A204.1 (cell line): ENCODE measurements around the gene C2CD4D.

Source experiments
- FAIRE-seq: peaks from 2 replicates; lab custom pipeline; 2012; peaks lifted over from hg19 to GRCh38; lab: Jason Lieb, UNC

Gene C2CD4D

DNA sequence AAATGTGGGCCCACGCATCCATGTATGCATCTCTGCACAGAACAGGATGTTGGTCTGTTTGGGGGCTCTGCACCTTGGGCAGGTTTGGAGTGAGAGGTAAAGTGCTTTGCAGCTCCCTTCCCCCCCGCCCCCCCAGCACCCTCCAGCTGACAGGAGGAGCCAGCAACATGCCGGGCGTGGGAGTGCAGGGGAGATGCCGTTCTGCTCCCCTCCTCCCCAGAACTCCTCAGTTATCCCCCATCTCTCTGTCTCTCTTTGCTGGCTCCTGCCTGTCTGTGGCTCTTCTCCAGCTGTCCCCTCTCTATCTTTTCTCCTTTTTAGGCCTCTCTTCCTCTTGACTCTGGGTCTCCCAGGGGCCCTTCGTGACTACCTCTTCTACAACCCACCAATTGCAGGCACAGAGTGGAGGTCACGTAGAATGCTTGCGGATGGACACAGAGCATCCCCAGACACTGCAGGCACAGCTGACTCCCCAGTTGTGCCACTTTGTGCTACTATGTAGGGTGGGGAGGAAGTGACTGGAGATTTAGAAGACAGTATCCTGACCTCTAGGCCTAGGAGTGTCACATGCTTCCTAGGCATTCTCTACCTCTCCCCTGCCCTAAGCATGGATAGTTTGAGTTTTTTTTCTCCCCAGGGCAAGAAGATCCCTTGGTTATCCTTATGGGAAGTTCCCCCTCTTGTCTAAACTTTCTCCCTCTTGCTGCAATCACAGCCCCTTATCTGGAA lies 6.3 kb downstream of the C2CD4D start:
- no peak for FAIRE-seq

GRCh38 chr1:151832318-151832980 lies 7.2 kb downstream of the C2CD4D start:
- no peak for FAIRE-seq

- no peak for FAIRE-seq
Measured at GRCh38 chr1:151831605-151832004, 8.0 kb downstream of the C2CD4D start, which contains the start of gene RORC. Gene RORC, minus strand, starts transcription at chr1:151831802. Its CDS starts 38 bp downstream, at chr1:151831764.

GRCh38 chr1:151831256-151831591 lies 8.4 kb downstream of the C2CD4D start:
- no peak for FAIRE-seq

GRCh38 chr1:151830055-151830454 lies 9.6 kb downstream of the C2CD4D start:
- FAIRE-seq, result no peak

DNA sequence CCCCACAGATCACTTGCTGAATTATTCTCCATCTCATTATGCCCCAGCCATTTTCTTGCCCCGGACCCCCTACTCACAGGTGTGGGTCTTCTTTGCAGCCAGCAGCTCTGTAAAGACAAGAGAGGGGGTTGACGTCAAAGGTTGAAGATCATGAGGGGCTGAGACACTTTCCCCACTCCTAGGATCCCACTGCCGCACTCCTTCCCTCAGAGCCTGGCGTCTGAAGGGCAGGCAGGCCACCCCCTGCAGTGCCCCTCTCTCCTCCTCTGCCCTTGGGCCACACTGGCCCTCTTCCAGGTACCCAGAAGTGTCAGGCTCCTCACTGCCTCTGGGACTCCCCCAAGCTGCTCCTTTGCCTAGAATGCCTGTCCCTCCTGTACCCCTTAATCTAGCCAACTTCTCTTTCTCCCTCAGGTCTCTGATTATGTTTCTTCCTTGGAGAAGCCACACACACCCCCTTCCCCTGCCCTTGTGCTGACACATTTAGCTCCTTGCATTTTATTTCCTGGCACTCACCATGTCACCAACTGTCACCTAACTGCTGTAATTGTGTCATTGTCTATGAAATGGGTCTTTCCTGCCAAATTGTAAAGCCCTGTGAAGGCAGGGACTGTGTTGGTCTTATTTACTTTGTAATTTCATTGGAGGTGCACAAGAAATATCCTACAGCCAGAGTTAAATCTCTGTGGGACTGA lies 10.1 kb downstream of the C2CD4D start:
- FAIRE-seq, result no peak

- FAIRE-seq, result no peak
Measured at GRCh38 chr1:151828921-151829320, 10.7 kb downstream of the C2CD4D start.

GRCh38 chr1:151827853-151828252 lies 11.8 kb downstream of the C2CD4D start:
- no peak for FAIRE-seq

DNA sequence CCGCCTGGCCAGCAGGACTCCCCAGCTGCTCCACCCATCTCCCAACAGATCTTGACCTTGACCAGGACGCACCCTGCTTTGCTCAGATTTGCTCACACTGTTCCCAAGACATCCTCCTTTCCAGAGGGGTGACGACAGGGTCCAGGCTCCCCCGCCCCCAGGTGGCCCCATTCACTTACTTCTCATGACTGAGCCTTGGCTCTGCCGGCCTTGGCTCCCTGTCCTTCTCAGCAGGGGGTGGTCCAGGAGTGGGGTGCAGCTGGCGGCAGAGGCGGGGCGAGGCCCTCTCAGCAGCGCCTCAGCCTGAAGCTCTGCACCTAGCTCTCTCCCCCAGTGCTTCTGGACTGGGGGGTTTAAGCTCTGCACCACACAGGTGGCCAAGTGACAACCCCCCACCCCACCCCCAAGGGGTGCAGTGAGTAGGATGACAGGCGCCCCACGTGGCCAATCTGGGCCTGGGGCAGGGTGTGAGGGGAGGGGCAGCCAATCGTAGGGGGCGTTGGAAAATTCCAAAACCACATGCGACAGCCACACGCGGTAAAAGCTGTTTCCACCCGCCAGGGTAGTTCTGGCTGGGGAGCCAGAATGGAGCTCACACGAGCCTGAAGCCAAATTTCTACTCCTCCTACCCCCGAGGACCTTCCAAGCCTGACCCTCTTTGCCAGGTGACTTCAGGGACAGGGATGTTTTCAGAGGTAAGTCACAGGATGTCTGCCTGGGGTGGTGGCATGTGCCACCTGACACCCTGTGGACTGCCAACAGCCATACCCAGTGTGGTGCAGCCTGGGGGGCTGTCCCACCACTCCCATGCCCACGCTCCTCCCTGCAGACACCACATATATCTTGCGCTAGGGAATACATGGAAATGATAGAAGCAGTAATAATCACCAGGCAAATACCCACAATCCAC lies 13.6 kb downstream of the C2CD4D start:
- FAIRE-seq, result no peak

GRCh38 chr1:151825204-151825603 lies 14.4 kb downstream of the C2CD4D start:
- FAIRE-seq, result no peak

- FAIRE-seq, result no peak
Measured at GRCh38 chr1:151823175-151823574, 16.4 kb downstream of the C2CD4D start.

DNA sequence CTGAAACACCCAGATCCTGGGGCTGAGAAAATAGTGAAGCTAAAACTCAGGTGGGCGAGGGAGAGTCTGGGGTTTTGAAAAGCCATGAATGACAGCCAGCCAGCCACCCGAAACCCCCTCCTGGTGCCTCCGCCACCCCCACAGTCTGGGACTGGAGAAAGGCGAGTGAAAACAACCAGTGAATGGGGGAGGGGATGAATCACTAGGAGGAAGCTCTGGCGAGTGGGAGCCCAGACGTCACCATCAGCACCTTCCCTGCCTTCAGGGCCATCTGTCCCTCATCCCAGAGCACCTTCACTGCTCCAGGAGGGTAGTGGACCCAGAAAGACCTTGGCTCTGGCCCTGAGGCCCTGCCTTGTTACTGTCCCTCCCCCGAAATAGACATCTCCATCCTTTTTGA lies 17.2 kb downstream of the C2CD4D start:
- FAIRE-seq, result no peak

DNA sequence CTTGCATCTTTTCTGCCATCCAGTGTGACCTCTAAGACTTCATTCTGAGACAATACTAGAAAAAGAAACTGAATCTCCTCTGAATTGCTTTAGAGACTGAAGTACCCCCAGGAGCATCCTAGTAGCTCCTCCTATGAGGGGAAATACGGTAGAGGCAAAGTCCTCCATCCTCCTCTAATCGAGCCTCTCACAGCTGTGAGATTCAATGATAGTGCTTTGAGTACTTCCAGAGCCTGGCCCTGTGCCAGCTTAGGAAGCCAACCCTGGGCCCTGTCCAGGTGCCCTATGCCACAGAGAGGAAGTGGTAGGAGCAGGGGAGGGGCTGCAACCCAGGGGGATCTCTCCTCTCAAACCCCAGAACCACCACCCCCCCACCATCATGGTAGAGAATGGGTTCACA lies 18.7 kb downstream of the C2CD4D start:
- FAIRE-seq, result no peak

DNA sequence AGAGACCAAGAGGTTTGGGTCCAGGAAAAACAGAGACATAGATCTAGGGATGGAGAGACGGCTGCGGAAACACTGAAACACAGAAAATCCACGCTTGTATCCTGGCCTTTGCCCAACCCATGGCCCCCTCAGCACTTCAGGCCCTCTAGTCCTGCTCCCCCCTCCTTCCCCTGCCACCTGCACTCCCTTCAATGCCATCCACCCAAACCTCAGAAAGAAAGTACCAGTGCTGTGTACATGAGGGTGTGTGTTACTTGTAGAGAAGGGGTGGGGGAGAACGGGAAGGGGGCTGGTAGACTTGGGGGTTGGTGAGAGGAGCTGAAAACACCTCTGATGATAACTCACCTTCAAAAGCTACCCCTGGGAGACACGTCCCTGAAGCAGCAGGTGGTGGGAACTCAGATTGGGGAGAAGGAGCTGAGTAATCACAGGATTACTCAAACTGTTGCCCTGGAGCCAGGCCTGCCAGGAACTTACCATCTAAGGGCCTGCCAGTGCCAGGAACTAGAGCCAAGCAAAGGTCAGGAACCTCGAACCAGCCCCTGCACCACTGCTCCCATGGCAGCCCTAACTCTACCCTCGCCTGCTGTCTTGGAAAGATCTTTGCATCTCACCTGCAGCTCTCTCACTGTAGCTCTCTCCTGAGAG lies 19.5 kb downstream of the C2CD4D start:
- no peak for FAIRE-seq

- no peak for FAIRE-seq
Measured at GRCh38 chr1:151819227-151819835, 20.3 kb downstream of the C2CD4D start.

GRCh38 chr1:151817353-151817730 lies 22.3 kb downstream of the C2CD4D start:
- no peak for FAIRE-seq

DNA sequence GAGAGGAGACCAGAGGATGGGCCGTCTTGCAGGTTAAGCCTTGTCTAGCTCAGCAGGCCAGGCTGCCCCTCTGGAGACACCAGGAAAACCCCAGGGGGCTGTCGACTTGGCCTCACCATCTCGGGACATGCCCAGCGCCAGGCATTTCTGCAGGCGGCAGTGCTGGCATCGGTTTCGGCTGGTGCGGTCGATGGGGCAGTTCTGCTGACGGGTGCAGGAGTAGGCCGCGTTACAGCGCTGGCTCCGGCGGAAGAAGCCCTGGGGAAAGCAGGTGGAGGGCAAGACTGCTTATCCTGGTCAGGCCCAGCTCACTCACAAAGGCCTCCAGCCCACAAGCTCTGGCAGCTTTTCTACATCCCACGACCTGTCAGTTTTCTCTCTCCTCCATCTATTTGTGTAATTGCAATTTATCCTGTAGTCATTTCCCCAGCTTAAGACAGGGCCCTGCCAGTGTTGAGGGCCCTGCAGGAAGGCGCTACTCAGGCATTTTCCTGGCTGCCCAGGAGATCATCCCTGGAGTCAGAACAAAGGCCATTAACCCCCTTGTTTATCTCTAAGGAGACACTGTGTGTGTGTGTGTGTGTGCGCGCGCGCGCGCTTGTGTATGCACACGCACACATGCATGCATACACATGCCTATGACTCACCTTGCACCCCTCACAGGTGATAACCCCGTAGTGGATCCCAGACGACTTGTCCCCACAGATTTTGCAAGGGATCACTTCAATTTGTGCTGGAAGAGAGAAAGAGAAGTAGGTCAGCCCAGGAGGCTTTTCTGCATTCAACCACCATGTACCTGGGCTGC lies 22.9 kb downstream of the C2CD4D start:
- FAIRE-seq, result no peak

DNA sequence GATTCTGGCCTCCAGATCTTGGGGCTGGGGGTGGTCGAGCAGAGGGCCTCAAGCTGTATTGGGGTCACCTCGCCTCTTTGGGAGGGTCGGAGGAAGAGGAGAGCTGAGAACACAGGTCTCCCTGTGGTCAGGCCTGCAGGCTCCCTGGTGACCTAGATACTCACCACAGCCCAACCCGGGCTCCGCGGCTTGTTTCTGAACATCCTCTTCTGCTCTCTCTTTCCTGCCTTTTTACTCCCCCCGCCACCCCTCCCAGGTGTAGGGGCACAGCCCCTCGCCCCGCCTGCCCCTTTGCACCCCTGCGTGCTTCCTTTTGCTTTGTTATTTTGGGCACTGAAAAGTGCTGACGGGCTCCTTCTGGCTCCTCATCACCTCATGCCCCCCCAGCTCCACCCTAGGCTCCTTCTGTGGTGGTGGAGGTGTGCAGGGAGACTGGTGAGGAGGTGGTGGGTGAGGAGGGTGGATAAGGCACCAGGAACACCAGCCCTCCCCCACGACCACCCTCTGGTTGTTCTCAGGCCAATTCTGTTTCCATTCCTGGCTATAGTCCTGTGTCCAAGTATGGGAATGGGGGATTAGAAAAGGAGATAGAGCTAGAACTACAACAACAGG lies 23.8 kb downstream of the C2CD4D start:
- no peak for FAIRE-seq

- FAIRE-seq, result no peak
Measured at GRCh38 chr1:151814971-151815545, 24.6 kb downstream of the C2CD4D start.

- FAIRE-seq, result no peak
Measured at GRCh38 chr1:151814426-151814825, 25.2 kb downstream of the C2CD4D start.
